CD4-positive, alpha-beta T cell (primary cell): Measurements from ENCODE around the gene ITGAD. TPM values are rescaled to one million over a fixed set of nuclear protein-coding genes. Genes with fewer than 3 reads are reported as not detected.
"Not testable (repeated sequence)": the region's sequence is repeated elsewhere in the genome, so short reads cannot be mapped to it uniquely, and the experiment has no call there.

Experiments used
- ATAC-seq: fragments of 200-7000 bp; cut with Tn5 transposase; one replicate; pipeline ENCODE4 v1.10.0; 2022; ENCODE audit warnings: mild to moderate bottlenecking; ENCODE audit not compliant: poor library complexity
- CTCF ChIA-PET: fragments of 350-600 bp; sonication (Branson Sonifier 250); formaldehyde crosslinking; loops from one replicate; lab custom pipeline; 2021; ENCODE audit warnings: antibody characterized with exemption, inconsistent platforms; lab: Charles Lee
- POLR2A ChIA-PET: fragments of 350-600 bp; sonication (Branson Sonifier 250); formaldehyde crosslinking; loops from one replicate; lab custom pipeline; 2021; ENCODE audit warnings: antibody characterized with exemption, inconsistent platforms; lab: Charles Lee
- DNase-seq, 14 experiments: peaks; one replicate each; pipeline ENCODE4 v3.0.0-alpha.2; 2013 to 2020; ENCODE audit warnings: mixed read lengths in 2 of 14
- H3K27ac ChIP-seq, 2 donors: one replicate each; pipeline versions ENCODE4 v1.5.1 to v1.7.0; 2013; ENCODE audit warnings: low read length in 2 of 2, low read depth in 1 of 2, mild to moderate bottlenecking in 1 of 2
- H3K27me3 ChIP-seq, 2 experiments: 1 replicate in 1 of 2; 2 replicates in 1 of 2; pipeline versions ENCODE4 v1.6.1 to v1.7.0; 2013; ENCODE audit warnings: low read length in 2 of 2, control low read depth in 1 of 2, mild to moderate bottlenecking in 1 of 2, moderate library complexity in 1 of 2; ENCODE audit not compliant: insufficient read depth in 2 of 2, control insufficient read depth in 1 of 2
- H3K36me3 ChIP-seq: one replicate; pipeline ENCODE4 v1.6.1; 2013; ENCODE audit warnings: low read length, control low read depth; ENCODE audit not compliant: insufficient read depth
- H3K4me1 ChIP-seq: one replicate; pipeline ENCODE4 v1.6.1; 2013; ENCODE audit warnings: low read length, control low read depth; ENCODE audit not compliant: insufficient read depth
- H3K4me3 ChIP-seq: one replicate; pipeline ENCODE4 v1.5.1; 2013; ENCODE audit warnings: mild to moderate bottlenecking, low read length, moderate library complexity
- H3K9me3 ChIP-seq, 2 experiments: 1 replicate in 1 of 2; 2 replicates in 1 of 2; pipeline versions ENCODE4 v1.6.1 to v1.7.0; 2013; ENCODE audit warnings: low read length in 2 of 2, mild to moderate bottlenecking in 2 of 2, control low read depth in 1 of 2, moderate library complexity in 1 of 2; ENCODE audit not compliant: control insufficient read depth in 1 of 2, insufficient read depth in 1 of 2
- H3K27ac Mint-ChIP-seq: one replicate; pipeline ENCODE4 v1.8.0; 2020; ENCODE audit warnings: mixed read lengths
- H3K27me3 Mint-ChIP-seq: one replicate; pipeline ENCODE4 v1.8.0; 2021; ENCODE audit warnings: mixed read lengths
- H3K36me3 Mint-ChIP-seq: one replicate; pipeline ENCODE4 v1.8.0; 2021; ENCODE audit warnings: low read depth, mixed read lengths
- H3K4me1 Mint-ChIP-seq: one replicate; pipeline ENCODE4 v1.8.0; 2021; ENCODE audit warnings: low read depth, mixed read lengths
- H3K4me3 Mint-ChIP-seq: one replicate; pipeline ENCODE4 v1.8.0; 2020; ENCODE audit warnings: mild to moderate bottlenecking, mixed read lengths
- H3K9me3 Mint-ChIP-seq: one replicate; pipeline ENCODE4 v1.8.0; 2020; ENCODE audit warnings: mixed read lengths
- CTCF ChIP-seq: fragments of 200-600 bp; IDR thresholded peaks from one replicate; pipeline ENCODE4 v1.8.0; 2022; ENCODE audit warnings: antibody characterized with exemption, mild to moderate bottlenecking
- intact Hi-C, 2 experiments: fragments of 100-400 bp; cut with DNase I in 1 of 2; cut with micrococcal nuclease in 1 of 2; formaldehyde crosslinking; loops; one replicate each; pipeline versions ENCODE4 v1.15.1 to v1.9.0; 2023 to 2025; cut with DNase I, micrococcal nuclease
- total RNA-seq, 174 experiments: library from RNA in 2 of 174; stranded (reverse) in 2 of 174; gene quantifications; one replicate each; pipeline ENCODE4 v1.2.3 and lab custom pipeline; 2021 to 2026

Gene ITGAD
- total RNA-seq, 2 experiments from 2014 or later: not detected

GRCh38 chr16:31436221-31437045 lies 43.3 kb downstream of the ITGAD start:
- no peaks in the 10 kb centered on the region for H3K9me3 Mint-ChIP-seq
- no peak overlapping the region for H3K4me3 Mint-ChIP-seq
- Histone ChIP-seq H3K9me3 (no peaks in the 10 kb centered on the region), H3K27me3 (no peaks in the 10 kb centered on the region), H3K27ac (no peak overlapping the region), H3K4me3 (no peak overlapping the region), H3K4me1 (no peaks in the 10 kb centered on the region), H3K36me3 (no peaks in the 10 kb centered on the region)
- ChIA-PET POLR2A (no interaction called here), CTCF (no interaction called here)
- H3K27ac Mint-ChIP-seq: no peak overlapping the region
- intact Hi-C loops: no loop called here
- TF ChIP-seq CTCF: no peak
- H3K36me3 Mint-ChIP-seq: no peaks in the 10 kb centered on the region
- H3K27me3 Mint-ChIP-seq: no peaks in the 10 kb centered on the region
- H3K4me1 Mint-ChIP-seq: no peaks in the 10 kb centered on the region
- no peak for ATAC-seq
- no peak for DNase-seq

DNA sequence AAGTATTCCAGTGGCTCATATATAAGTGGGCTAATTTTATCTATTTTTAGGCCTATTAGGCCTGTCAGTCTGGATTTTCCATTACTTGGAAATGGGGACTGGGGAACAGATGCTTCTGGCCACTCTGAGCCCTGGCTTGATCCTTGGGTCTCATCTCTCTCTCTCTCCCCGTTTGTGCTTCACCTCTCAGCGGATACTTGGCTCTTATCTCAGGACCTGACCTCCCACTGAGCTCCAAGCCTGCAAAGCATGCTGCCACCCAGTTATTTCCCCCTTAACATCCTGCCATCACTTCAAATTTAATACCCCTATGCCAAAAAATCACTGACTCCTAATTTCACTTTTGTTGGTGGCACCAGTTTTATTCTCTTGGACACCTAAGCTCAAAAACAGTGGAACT lies 45.3 kb downstream of the ITGAD start:
- no peaks in the 10 kb centered on the region for H3K9me3 Mint-ChIP-seq
- CTCF ChIA-PET: no interaction called here

GRCh38 chr16:31439023-31439422 lies 45.9 kb downstream of the ITGAD start:
- H3K27me3 Mint-ChIP-seq, H3K27ac Mint-ChIP-seq, ATAC-seq, H3K36me3 Mint-ChIP-seq, DNase-seq, CTCF ChIA-PET, H3K9me3 Mint-ChIP-seq, H3K4me3 ChIP-seq, intact Hi-C loops, H3K36me3 ChIP-seq, H3K4me3 Mint-ChIP-seq, H3K27me3 ChIP-seq, H3K9me3 ChIP-seq, H3K27ac ChIP-seq: not testable (repeated sequence)
- peaks cover 10% of the 10 kb centered on the region for H3K4me1 Mint-ChIP-seq
- peaks cover 14% of the 10 kb centered on the region for H3K4me1 ChIP-seq
- POLR2A ChIA-PET: interaction anchor here (0.6 kb wide), 1 partner anchor 262 kb away, joined by 3 read pairs; no protein-coding TSS in a partner anchor

More for the DNA sequence above, 45.3 kb downstream of the ITGAD start:
- POLR2A ChIA-PET: no interaction called here
- no peak for TF ChIP-seq CTCF
- ATAC-seq (no peak), DNase-seq (no peak)
- no peaks in the 10 kb centered on the region for H3K27me3 Mint-ChIP-seq
- Histone ChIP-seq H3K27me3 (no peaks in the 10 kb centered on the region), H3K9me3 (no peaks in the 10 kb centered on the region), H3K27ac (no peak overlapping the region), H3K4me3 (no peak overlapping the region), H3K4me1 (peaks cover 14% of the 10 kb centered on the region), H3K36me3 (no peaks in the 10 kb centered on the region)
- H3K4me1 Mint-ChIP-seq: peaks cover 10% of the 10 kb centered on the region
- no peak overlapping the region for H3K4me3 Mint-ChIP-seq
- H3K36me3 Mint-ChIP-seq: no peaks in the 10 kb centered on the region
- intact Hi-C loops: no loop called here
- no peak overlapping the region for H3K27ac Mint-ChIP-seq
